ENCODE results near the gene PLA2G3.

- TF ChIP-seq YY1 (IDR thresholded peaks at IDR 0.05; ENCODE audit: low read depth, low read length): no peak
- TF ChIP-seq EZH2 (IDR thresholded peaks at IDR 0.05; ENCODE audit: low read depth, low read length, severe bottlenecking): no peak
- TF ChIP-seq, protein P1, sequence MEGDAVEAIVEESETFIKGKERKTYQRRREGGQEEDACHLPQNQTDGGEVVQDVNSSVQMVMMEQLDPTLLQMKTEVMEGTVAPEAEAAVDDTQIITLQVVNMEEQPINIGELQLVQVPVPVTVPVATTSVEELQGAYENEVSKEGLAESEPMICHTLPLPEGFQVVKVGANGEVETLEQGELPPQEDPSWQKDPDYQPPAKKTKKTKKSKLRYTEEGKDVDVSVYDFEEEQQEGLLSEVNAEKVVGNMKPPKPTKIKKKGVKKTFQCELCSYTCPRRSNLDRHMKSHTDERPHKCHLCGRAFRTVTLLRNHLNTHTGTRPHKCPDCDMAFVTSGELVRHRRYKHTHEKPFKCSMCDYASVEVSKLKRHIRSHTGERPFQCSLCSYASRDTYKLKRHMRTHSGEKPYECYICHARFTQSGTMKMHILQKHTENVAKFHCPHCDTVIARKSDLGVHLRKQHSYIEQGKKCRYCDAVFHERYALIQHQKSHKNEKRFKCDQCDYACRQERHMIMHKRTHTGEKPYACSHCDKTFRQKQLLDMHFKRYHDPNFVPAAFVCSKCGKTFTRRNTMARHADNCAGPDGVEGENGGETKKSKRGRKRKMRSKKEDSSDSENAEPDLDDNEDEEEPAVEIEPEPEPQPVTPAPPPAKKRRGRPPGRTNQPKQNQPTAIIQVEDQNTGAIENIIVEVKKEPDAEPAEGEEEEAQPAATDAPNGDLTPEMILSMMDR (IDR thresholded peaks at IDR 0.05; ENCODE audit: control extremely low read depth in 1 of 3, insufficient read depth in 1 of 3, low read depth in 1 of 3, low read length in 3 of 3): no peak
- TF ChIP-seq, protein P2, sequence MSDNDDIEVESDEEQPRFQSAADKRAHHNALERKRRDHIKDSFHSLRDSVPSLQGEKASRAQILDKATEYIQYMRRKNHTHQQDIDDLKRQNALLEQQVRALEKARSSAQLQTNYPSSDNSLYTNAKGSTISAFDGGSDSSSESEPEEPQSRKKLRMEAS (IDR thresholded peaks at IDR 0.05): no peak
- no peak for TF ChIP-seq SP2 (IDR thresholded peaks at IDR 0.05; ENCODE audit: low read length)
- TF ChIP-seq TCF12 (IDR thresholded peaks at IDR 0.05; ENCODE audit: low read depth, low read length): no peak
- no peak for TF ChIP-seq RAD21 (IDR thresholded peaks at IDR 0.05 in 1 of 2, conservative IDR thresholded peaks at IDR 0.05 in 1 of 2; ENCODE audit: low read depth in 2 of 2, low read length in 2 of 2)
- TF ChIP-seq EP300 (IDR thresholded peaks at IDR 0.05; ENCODE audit: borderline replicate concordance in 1 of 2, low read depth in 2 of 2, low read length in 2 of 2): no peak
- no peak for TF ChIP-seq POLR2A (IDR thresholded peaks at IDR 0.05; ENCODE audit: control extremely low read depth in 1 of 2, low read depth in 2 of 2, low read length in 2 of 2)
- TF ChIP-seq CHD2 (IDR thresholded peaks at IDR 0.05; ENCODE audit: low read length): no peak
- TF ChIP-seq SUZ12 (IDR thresholded peaks at IDR 0.05; ENCODE audit: low read length): no peak
- TF ChIP-seq EGR1 (IDR thresholded peaks at IDR 0.05; ENCODE audit: borderline replicate concordance, low read depth, low read length): no peak
- no peak for TF ChIP-seq CBX5 (IDR thresholded peaks at IDR 0.05; ENCODE audit: low read depth, low read length)
These were observed 21.1 kb upstream of the PLA2G3 start for GRCh38 chr22:31161386-31161785.

All from H1 (cell line).